A549 (cell line): ENCODE measurements around the gene HS3ST3B1. TPM values are rescaled to one million over a fixed set of nuclear protein-coding genes. Genes with fewer than 3 reads are reported as not detected.

Experiments used
- ATAC-seq, 2 experiments: fragments of 200-7000 bp in 1 of 2; fragments of >200 bp in 1 of 2; cut with Nextera tagmentation in 1 of 2; cut with Tn5 transposase in 1 of 2; 3 replicates each; pipeline versions ENCODE4 v1.8.0 to v1.9.1; 2018 to 2020; ENCODE audit warnings: mild to moderate bottlenecking in 1 of 2, moderate library complexity in 1 of 2
- CTCF ChIA-PET: fragments of 300-600 bp; sonication (Branson Sonifier 250); formaldehyde crosslinking; extraction: SDS; loops from one replicate; lab custom pipeline; 2021; ENCODE audit warnings: antibody characterized with exemption, inconsistent platforms; lab: Yijun Ruan, JAX
- POLR2A ChIA-PET: fragments of 350-600 bp; formaldehyde crosslinking; extraction: SDS; loops from one replicate; lab custom pipeline; 2021; ENCODE audit warnings: antibody characterized with exemption, inconsistent platforms; lab: Yijun Ruan, JAX
- DNase-seq, 2 experiments: peaks; one replicate each; pipeline versions ENCODE4 v3.0.0 to v3.0.0-alpha.2; 2011 to 2016; ENCODE audit warnings: low read depth in 1 of 2, low spot score in 1 of 2
- FAIRE-seq: peaks from 2 replicates; lab custom pipeline; 2011; peaks lifted over from hg19 to GRCh38; lab: Jason Lieb, UNC
- H3K27ac ChIP-seq, 2 experiments: fragments of >200 bp; sonication (Bioruptor Twin); formaldehyde crosslinking; 3 replicates each; pipeline ENCODE4 v1.5.1; 2016 to 2017
- H3K4me1 ChIP-seq: fragments of >200 bp; sonication (Bioruptor Twin); formaldehyde crosslinking; 3 replicates; pipeline ENCODE4 v1.6.1; 2016
- H3K4me2 ChIP-seq: fragments of >200 bp; sonication (Bioruptor Twin); formaldehyde crosslinking; 3 replicates; pipeline ENCODE4 v1.6.1; 2016
- H3K4me3 ChIP-seq: fragments of >200 bp; sonication (Bioruptor Twin); formaldehyde crosslinking; 3 replicates; pipeline ENCODE4 v1.5.1; 2016
- H3K9me3 ChIP-seq: fragments of >200 bp; sonication (Bioruptor Twin); formaldehyde crosslinking; 3 replicates; pipeline ENCODE4 v1.6.1; 2016
- CEBPB ChIP-seq, 2 experiments: fragments of >200 bp in 1 of 2; sonication (Bioruptor Twin) in 1 of 2; formaldehyde crosslinking in 1 of 2; IDR thresholded peaks; 2 replicates each; pipeline ENCODE4 v1.6.1; 2012 to 2016
- CHD2 ChIP-seq: fragments of 150-350 bp; IDR thresholded peaks from 2 replicates; pipeline ENCODE4 v1.6.1; 2014; ENCODE audit warnings: low read length; ENCODE audit not compliant: partially characterized antibody
- EHF ChIP-seq: fragments of 250-450 bp; sonication (Bioruptor Pico); IDR thresholded peaks from 2 replicates; pipeline ENCODE4 v1.5.0; 2020; ENCODE audit warnings: mild to moderate bottlenecking
- EP300 ChIP-seq, 2 experiments: fragments of >200 bp; sonication (Bioruptor Twin); formaldehyde crosslinking; IDR thresholded peaks; 2 replicates in 1 of 2; 3 replicates in 1 of 2; pipeline ENCODE4 v1.6.1; 2016 to 2017
- FOSL2 ChIP-seq, 2 experiments: fragments of 450-650 bp in 1 of 2; fragments of >200 bp in 1 of 2; sonication (Bioruptor Twin) in 1 of 2; formaldehyde crosslinking; IDR thresholded peaks; 2 replicates each; pipeline versions ENCODE4 v1.5.0 to v1.6.1; 2016 to 2020; ENCODE audit warnings: mild to moderate bottlenecking in 1 of 2, moderate library complexity in 1 of 2
- GATA3 ChIP-seq: IDR thresholded peaks from 2 replicates; pipeline ENCODE4 v1.6.1; 2012; ENCODE audit warnings: borderline replicate concordance
- HES2 ChIP-seq: fragments of >200 bp; sonication (Bioruptor Twin); formaldehyde crosslinking; IDR thresholded peaks from 2 replicates; pipeline ENCODE4 v1.6.1; 2016
- HOXB13 ChIP-seq: fragments of 250-450 bp; sonication (Bioruptor Pico); IDR thresholded peaks from 2 replicates; pipeline ENCODE4 v1.5.0; 2020; ENCODE audit warnings: low read depth, mild to moderate bottlenecking, moderate library complexity
- JUN ChIP-seq, 2 experiments: fragments of >200 bp; sonication (Bioruptor Twin); formaldehyde crosslinking; IDR thresholded peaks; 2 replicates in 1 of 2; 3 replicates in 1 of 2; pipeline ENCODE4 v1.6.1; 2016 to 2017
- JUNB ChIP-seq: fragments of >200 bp; sonication (Bioruptor Twin); formaldehyde crosslinking; IDR thresholded peaks from 2 replicates; pipeline ENCODE4 v1.6.1; 2016
- MAFK ChIP-seq: fragments of 450-650 bp; IDR thresholded peaks from 2 replicates; pipeline ENCODE4 v1.6.1; 2014; ENCODE audit not compliant: partially characterized antibody
- MAX ChIP-seq: IDR thresholded peaks from 2 replicates; pipeline ENCODE4 v1.6.1; 2012
- MYC ChIP-seq: IDR thresholded peaks from 2 replicates; pipeline ENCODE4 v1.6.1; 2012; ENCODE audit warnings: mild to moderate bottlenecking, inconsistent platforms, low read length, improper control_type of control experiment, borderline replicate concordance
- NPAS2 ChIP-seq: fragments of 250-450 bp; sonication (Bioruptor Pico); IDR thresholded peaks from 2 replicates; pipeline ENCODE4 v1.8.0; 2022; ENCODE audit warnings: mild to moderate bottlenecking, moderate library complexity, borderline replicate concordance
- NR3C1 ChIP-seq: fragments of >200 bp; sonication (Bioruptor Twin); formaldehyde crosslinking; IDR thresholded peaks from 3 replicates; pipeline ENCODE4 v1.6.1; 2017
- POLR2A ChIP-seq: IDR thresholded peaks from 2 replicates; pipeline ENCODE4 v1.6.1; 2012; ENCODE audit warnings: mild to moderate bottlenecking, low read length
- POLR2AphosphoS2 ChIP-seq: conservative IDR thresholded peaks from 2 replicates; pipeline ENCODE4 v1.6.1; 2012; ENCODE audit warnings: low read length, improper control_type of control experiment, inconsistent platforms
- RAD21 ChIP-seq, 2 experiments: fragments of >200 bp in 1 of 2; sonication (Bioruptor Twin) in 1 of 2; formaldehyde crosslinking in 1 of 2; IDR thresholded peaks in 1 of 2; conservative IDR thresholded peaks in 1 of 2; 2 replicates in 1 of 2; 3 replicates in 1 of 2; pipeline ENCODE4 v1.6.1; 2012 to 2018; ENCODE audit warnings: inconsistent platforms in 1 of 2
- RARB ChIP-seq: fragments of 250-450 bp; sonication (Bioruptor Pico); IDR thresholded peaks from 2 replicates; pipeline ENCODE4 v1.8.0; 2021; ENCODE audit warnings: mild to moderate bottlenecking, moderate library complexity
- RFX5 ChIP-seq: fragments of 450-650 bp; IDR thresholded peaks from 2 replicates; pipeline ENCODE4 v1.7.1; 2014; ENCODE audit warnings: antibody characterized with exemption, mild to moderate bottlenecking, moderate library complexity
- SMC3 ChIP-seq: fragments of >200 bp; sonication (Bioruptor Twin); formaldehyde crosslinking; IDR thresholded peaks from 3 replicates; pipeline ENCODE4 v1.6.1; 2018; ENCODE audit warnings: inconsistent platforms
- SREBF2 ChIP-seq: fragments of 450-650 bp; IDR thresholded peaks from 2 replicates; pipeline ENCODE4 v1.6.1; 2014; ENCODE audit warnings: mild to moderate bottlenecking, moderate library complexity
- TFCP2L1 ChIP-seq: fragments of 250-450 bp; sonication (Bioruptor Pico); IDR thresholded peaks from 2 replicates; pipeline ENCODE4 v1.5.0; 2021; ENCODE audit warnings: mild to moderate bottlenecking
- TP53 ChIP-seq: fragments of 250-450 bp; sonication (Bioruptor Pico); IDR thresholded peaks from 2 replicates; pipeline ENCODE4 v1.5.0; 2021; ENCODE audit warnings: mild to moderate bottlenecking, moderate library complexity
- WGBS: methylation state at CpG from one replicate; pipeline ENCODE4 v1.1.6; 2017; ENCODE audit errors: missing lambda C conversion rate; 5-methylcytosine and 5-hydroxymethylcytosine counted together
- polyA plus RNA-seq, 4 experiments: library from polyadenylated mRNA; depleted of rRNA in 3 of 4; stranded (reverse); fragments of >200 nt; fragmentation: RNase III in 1 of 4; extraction: RNeasy Plus Mini Kit Qiagen cat#74134 plus additional on column Dnase treatment in 1 of 4; gene quantifications; 2 replicates in 3 of 4; 3 replicates in 1 of 4; pipeline ENCODE4 v1.2.3, GENCODE V29; 2011 to 2017
- TF ChIP-seq, protein P1 (sequence below): fragments of 250-450 bp; sonication (Bioruptor Pico); IDR thresholded peaks from 2 replicates; pipeline ENCODE4 v1.5.0; 2021; ENCODE audit warnings: mild to moderate bottlenecking, moderate library complexity, borderline replicate concordance

The HS3ST3B1 gene
- polyA plus RNA-seq, 2 of the 4 experiments (the other 2 are of a cell fraction), result 0.15 to 0.44 TPM

GRCh38 chr17:14276535-14277250 is 24.2 kb upstream of the HS3ST3B1 start:
- no peak overlapping the region for H3K4me3 ChIP-seq
- H3K9me3 ChIP-seq, result no peaks in the 10 kb centered on the region
- no peak overlapping the region for H3K27ac ChIP-seq
- 2% methylated on average over 2 of the region's 2 CpGs for WGBS
- no peak overlapping the region; the same call in 2 of the 3 replicates for H3K4me2 ChIP-seq
- ATAC-seq (no peak), DNase-seq (no peak), FAIRE-seq (peak; percentile 77)
- ChIA-PET CTCF (interaction anchor here (0.6 kb wide), 1 partner anchor 1246 kb away, joined by 3 read pairs; no protein-coding TSS in a partner anchor), POLR2A (interaction anchor here (0.6 kb wide), 1 partner anchor 142 kb away, joined by 3 read pairs; no protein-coding TSS in a partner anchor)
- no peak for TF ChIP-seq HES2
- TF ChIP-seq RFX5, result no peak
- TF ChIP-seq POLR2AphosphoS2, result no peak
- TF ChIP-seq MAX, result no peak
- no peak for TF ChIP-seq HOXB13 (CRISPR knock-in tag)
- no peak for TF ChIP-seq JUNB
- TF ChIP-seq CHD2, result no peak
- TF ChIP-seq GATA3, result no peak
- TF ChIP-seq EHF (CRISPR knock-in tag), result no peak
- TF ChIP-seq EP300 (IDR thresholded peaks at IDR 0.05), result no peak
- TF ChIP-seq TFCP2L1, result no peak
- no peak for TF ChIP-seq RAD21 (conservative IDR thresholded peaks at IDR 0.05 in 1 of 2, IDR thresholded peaks at IDR 0.05 in 1 of 2)
- TF ChIP-seq NPAS2, result no peak
- no peak for TF ChIP-seq SMC3
- no peak for TF ChIP-seq NR3C1
- TF ChIP-seq JUN (IDR thresholded peaks at IDR 0.05), result no peak
- TF ChIP-seq CEBPB (IDR thresholded peaks at IDR 0.05), result no peak
- TF ChIP-seq, protein P1, sequence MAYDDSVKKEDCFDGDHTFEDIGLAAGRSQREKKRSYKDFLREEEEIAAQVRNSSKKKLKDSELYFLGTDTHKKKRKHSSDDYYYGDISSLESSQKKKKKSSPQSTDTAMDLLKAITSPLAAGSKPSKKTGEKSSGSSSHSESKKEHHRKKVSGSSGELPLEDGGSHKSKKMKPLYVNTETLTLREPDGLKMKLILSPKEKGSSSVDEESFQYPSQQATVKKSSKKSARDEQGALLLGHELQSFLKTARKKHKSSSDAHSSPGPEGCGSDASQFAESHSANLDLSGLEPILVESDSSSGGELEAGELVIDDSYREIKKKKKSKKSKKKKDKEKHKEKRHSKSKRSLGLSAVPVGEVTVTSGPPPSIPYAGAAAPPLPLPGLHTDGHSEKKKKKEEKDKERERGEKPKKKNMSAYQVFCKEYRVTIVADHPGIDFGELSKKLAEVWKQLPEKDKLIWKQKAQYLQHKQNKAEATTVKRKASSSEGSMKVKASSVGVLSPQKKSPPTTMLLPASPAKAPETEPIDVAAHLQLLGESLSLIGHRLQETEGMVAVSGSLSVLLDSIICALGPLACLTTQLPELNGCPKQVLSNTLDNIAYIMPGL, result no peak
- no peaks in the 10 kb centered on the region for H3K4me1 ChIP-seq

GRCh38 chr17:14281530-14281929 is 19.4 kb upstream of the HS3ST3B1 start:
- no peak for TF ChIP-seq JUNB
- TF ChIP-seq FOSL2 (IDR thresholded peaks at IDR 0.05), result no peak
- no peak for TF ChIP-seq FOSL2 (CRISPR knock-in tag; IDR thresholded peaks at IDR 0.05)
- peak; percentile 65 for TF ChIP-seq MAFK
- no peak for TF ChIP-seq TP53 (CRISPR knock-in tag)
- TF ChIP-seq, all 56 proteins: peak for 1
- CTCF ChIA-PET, result interaction anchor here (0.8 to 3.6 kb wide), 3 partner anchors 20 to 580 kb away, joined by 3 to 16 read pairs (median 3); partner anchors contain the start of gene HS3ST3B1
- Histone ChIP-seq H3K9me3 (peaks cover 2% of the 10 kb centered on the region; the same call in 1 of the 3 replicates), H3K4me2 (no peak overlapping the region), H3K4me3 (no peak overlapping the region), H3K4me1 (no peaks in the 10 kb centered on the region), H3K27ac (no peak overlapping the region)
- FAIRE-seq (no peak), DNase-seq (no peak), ATAC-seq (no peak)
- POLR2A ChIA-PET, result no interaction called here
- WGBS, result 49% methylated on average over 3 of the region's 3 CpGs

DNA sequence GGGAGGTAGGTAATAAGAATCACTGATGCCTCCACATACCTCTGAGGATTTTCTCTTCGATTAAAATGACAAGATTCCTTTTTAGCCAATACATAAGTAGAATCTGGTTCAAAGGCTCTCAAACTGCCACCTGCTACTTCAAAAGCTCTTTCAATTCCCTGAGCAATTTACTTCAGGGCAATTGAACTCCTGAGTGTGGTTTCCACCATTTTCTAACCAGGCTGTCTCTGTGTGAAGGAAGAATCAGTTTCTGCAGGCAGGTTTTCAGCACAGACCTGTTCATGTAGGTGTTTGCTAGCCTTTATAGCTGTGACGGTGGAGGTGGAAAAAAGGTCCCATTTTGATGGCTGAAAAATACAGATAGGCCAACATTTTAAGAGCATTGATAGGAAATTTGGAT is 18.2 kb upstream of the HS3ST3B1 start:
- Histone ChIP-seq H3K27ac (no peak overlapping the region), H3K9me3 (peaks cover 2% of the 10 kb centered on the region; the same call in 1 of the 3 replicates), H3K4me2 (no peak overlapping the region), H3K4me1 (no peaks in the 10 kb centered on the region), H3K4me3 (no peak overlapping the region)
- no peak for ATAC-seq
- FAIRE-seq, result no peak
- TF ChIP-seq RARB (CRISPR knock-in tag), result no peak
- TF ChIP-seq MYC, result no peak
- no peak for TF ChIP-seq POLR2A
- TF ChIP-seq SREBF2, result no peak
- no peak for TF ChIP-seq TP53 (CRISPR knock-in tag)
- WGBS, result 10% methylated on average over 2 of the region's 2 CpGs
- ChIA-PET CTCF (interaction anchor here (3.6 kb wide), 1 partner anchor 19 kb away, joined by 16 read pairs; the partner anchor contains the start of gene HS3ST3B1), POLR2A (no interaction called here)
- DNase-seq, result no peak
